Medulla oblongata (tissue), 1 donor: Measurements from ENCODE around the gene SIRPG.
"Not testable (repeated sequence)": the region's sequence is repeated elsewhere in the genome, so short reads cannot be mapped to it uniquely, and the experiment has no call there.

Experiments used
- DNase-seq: peaks from one replicate; pipeline ENCODE4 v3.0.0-alpha.2; 2015; ENCODE audit errors: extremely low spot score

SIRPG gene

DNA sequence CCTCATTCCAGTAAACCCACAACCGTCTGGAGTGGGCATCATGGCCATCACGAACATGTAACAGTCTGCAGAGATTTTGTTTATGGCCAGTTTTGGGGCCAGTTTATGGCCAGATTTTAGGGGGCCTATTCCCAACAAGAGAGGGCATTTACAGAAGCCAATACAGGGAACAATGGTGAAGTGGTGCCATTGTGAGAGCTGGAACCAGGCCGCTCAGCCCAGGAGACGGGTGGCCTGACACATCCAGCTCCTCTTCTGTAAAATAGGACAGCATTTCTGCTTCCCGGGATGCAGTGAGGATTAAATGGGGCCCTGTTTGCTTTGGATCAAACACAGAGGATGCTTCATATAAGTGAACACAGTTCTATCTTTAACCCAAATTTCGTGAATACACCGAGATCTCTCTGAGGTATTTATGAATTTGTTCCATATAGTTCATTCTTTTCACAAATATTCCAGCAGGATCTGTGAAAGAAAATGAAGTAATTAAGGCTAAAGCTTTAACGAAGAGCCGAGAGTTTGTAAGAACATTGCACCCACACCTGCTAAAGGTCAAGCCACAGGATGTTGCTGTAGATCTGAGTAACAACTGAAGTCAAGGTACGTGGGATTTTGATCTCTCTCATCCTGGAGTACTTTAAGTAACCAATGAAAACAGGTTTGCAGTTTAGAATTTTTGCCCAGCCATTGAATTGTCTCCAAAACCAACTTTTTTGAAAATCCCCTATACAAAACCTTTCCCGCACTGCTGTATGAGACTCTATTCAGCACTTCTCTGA is 14.5 kb upstream of the SIRPG start:
- peak; percentile 83 for DNase-seq

DNA sequence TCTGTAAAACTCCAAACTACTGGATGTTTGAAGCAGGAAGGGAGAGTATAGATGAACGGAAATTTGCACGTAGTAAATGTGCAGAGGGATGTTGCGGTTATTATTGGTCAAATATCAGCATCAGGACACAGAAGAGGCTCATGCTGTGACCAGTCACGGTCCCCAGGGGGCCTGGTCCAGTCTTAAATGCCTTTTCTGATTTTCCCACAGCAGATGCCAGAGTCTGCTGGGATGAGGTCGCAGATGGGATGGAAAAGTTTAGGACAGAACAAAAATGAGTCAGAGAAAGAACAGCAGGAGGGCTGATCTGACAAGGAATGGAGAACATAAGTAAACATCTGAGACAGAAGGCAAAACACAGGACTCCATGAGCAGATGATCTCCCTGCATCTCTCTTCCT is 11.7 kb upstream of the SIRPG start:
- DNase-seq = no peak

DNA sequence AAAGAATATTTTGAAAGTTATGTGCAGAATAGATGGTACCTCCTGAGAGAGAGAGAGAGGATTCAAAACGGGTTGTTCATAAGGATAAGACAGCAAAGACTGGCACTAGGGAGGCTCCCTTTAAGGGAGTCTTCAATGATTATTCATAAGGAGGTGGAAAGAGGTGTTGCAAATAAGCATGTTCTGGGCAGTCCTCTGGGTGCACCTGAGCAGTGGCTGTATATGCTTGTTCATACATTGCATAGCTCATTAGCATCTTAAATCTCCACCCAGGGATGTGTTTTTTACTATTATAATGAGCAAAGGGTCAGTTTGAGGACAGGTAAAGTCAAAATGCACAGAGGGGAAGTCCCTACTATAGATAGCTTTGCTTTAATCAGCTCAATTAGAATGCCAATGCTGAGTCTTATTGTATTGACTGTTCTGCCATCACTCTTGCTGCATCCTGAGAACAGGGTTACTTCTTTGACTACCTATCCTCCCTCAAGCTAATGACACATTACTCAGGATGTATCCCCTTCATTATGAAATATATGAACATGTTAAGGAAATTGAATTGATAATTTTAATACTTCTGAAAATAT is 10.0 kb upstream of the SIRPG start:
- DNase-seq = no peak

DNA sequence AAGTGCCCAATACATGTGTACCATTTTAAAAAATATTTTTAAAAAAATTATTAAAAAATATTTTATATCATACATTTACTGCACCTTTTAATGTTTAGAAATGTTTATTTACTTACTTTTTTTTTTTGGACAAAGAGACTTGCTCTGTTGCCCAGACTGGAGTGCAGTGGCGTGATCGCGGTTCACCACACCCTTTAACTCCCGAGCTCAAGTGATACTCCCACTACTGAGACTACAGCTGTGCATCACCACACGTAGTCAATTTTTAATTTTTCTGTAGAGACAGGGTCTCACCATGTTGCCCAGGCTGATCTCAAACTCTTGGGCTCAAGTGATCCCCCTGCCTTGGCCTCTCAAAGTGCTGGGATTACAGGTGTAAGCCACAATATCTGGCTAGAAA is 9.2 kb upstream of the SIRPG start:
- DNase-seq = no peak

DNA sequence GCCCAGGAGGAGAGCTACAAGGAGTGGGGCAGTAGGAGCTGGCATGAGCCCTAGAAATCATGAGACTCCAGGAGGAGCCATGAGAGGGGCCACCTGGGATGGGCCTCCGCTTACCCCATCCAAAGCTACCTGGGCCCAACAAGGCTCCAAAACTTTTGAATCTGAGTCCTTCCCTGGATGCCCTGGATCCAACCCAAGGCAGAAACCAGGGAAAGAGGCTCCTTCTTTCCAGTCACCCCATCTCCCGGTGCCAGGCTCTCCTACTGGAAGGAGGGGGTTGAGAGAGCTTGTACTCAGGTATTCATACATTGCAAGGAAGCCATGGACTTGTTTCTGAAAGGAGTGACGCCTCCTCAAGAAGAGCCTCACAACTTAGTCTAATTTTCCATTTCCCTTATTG is 7.8 kb upstream of the SIRPG start:
- DNase-seq = no peak

DNA sequence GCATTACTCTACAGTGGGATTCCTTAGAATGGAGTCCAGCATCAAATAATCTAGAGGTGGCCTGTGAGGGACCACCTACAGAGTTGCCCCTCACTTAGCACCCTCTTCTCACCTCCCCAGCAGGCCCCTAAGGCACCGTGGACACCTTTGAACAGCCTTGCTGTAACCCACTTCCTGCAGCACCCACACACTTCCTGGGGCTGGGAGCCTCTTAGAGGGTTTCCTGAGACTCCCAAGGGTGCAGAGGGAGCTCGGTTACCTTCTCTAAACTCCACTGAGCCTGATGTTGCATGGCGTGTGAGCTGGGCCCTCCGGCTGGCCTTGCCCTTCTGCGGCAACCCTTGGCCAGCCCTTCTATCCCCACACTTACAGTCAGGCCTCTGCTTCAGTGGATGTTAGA is 7.3 kb upstream of the SIRPG start:
- DNase-seq = no peak

DNA sequence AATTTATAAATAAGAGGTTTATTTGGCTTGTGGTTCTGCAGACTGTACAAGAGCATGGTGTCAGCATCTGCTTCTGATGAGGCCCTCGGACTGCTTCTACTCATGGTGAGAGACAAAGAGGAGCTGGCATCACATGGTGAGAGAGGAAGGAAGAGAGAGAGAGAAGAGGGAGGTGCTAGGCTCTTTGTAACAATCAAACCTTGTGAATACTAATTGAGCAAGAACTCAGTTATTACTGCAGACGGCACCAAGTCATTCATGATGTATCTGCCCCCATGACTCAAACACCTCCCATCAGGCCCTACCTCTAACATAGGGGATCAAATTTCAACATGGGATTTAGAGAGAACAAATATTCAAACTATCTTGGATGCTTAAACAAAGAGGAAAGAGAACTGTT is 6.3 kb upstream of the SIRPG start:
- no peak for DNase-seq

DNA sequence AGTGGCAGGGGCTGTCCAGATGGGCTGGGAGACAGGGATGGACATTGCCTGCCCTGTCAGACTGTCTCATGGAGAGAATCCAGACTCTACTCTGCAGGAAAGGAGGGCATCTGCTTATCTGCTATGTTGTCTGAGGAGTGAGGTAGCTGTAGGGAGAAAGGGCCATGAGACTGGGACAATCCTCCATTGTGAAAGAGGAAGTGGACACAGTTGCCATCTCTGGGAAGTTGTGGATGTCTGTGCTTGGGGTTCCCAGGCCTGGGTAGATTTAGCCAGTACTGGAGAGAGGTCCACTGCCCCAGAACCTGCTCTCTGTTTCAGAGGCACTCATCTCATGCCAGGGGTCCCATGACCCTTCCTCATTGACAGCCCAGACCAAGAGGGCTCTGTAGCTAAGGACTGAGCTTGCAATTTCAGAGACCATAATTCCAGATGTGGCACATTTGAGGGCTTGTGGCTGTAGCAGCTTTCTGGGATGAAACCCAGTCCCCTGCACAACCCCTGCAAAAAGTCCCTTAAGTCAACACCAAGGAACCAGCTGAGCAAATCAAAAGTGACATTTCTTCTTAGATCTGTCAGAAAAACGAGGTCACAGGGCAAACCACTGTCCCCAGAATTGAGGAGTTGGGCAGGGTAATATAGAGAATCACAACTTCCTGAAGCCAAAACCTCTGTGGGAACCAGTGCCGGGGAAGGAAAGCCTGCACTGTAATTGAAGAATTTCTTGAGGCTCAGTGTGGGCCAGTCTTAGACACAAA is 4.1 kb upstream of the SIRPG start:
- no peak for DNase-seq

DNA sequence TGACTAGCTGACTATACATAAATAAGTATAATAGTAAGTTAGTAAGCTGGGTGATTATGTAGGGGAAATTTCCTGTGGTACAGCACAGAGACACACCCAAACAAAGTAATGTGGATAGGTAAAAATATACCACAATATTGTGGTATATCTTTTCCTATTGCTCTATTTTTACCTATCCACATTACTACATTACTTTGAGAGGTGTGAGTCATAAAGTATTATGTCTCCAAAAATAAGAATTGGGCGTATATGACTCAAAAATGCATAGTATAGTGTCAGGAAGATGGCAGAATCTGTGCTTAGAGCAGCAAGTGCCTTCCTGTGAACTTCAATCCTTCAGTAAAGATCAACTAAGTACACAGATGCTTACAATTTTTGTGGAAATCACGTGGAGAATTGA is 2.7 kb upstream of the SIRPG start:
- no peak for DNase-seq

DNA sequence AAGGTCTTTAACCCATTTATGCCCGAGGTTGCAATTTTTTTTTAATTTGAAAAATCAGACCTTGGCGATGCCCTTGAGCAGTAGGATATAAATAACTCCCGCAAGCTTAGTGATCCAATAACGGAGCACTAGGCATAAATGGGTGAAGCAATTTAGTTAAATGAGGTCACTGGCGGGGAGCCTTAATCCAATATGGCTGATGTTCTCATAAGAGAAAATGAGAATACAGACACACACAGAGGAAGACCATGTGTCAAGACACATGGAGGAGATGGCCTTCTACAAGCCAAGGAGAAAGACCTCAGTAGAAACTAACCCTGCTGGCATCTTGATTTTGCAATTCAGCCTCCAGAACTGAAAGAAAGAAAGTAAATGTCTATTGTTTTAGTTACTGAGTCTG is 735 bp downstream of the SIRPG start:
- DNase-seq = no peak

DNA sequence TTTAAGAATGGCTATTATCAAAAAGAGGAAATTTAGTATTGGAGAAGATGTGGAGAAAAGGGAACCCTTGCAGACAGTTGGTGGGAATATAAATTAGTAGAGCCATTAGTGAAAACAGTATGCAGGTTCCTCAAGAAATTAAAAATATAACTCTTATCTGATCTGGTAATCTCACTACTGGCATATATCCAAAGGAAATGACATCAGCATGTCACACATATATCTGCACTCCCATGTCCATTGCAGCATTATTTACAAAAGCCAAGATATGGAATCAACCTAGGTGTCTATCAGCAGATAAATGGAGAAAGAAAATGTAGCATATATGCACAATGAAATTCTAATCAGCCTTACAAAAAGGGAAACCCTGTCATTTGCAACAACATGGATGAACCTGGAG is 2.6 kb downstream of the SIRPG start:
- DNase-seq = no peak

DNA sequence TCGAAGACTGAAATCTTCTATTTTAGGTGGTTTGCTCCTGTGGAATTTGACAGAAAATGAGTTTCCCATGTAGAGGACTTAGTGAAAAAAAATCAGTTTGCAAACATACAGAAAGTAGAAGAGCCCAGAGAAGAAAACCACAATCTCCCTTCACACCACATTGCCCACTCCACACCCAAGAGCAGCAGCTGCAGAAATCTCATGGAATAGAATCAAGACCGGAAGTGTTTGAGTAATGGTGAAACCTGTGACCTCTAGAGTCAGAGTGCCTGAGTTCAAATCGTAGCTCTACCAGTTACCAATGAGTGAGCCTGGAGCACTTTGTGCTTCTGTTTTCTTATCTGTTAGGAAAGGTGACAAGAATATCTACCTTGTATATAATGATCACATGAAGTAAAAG is 4.6 kb downstream of the SIRPG start:
- no peak for DNase-seq

DNA sequence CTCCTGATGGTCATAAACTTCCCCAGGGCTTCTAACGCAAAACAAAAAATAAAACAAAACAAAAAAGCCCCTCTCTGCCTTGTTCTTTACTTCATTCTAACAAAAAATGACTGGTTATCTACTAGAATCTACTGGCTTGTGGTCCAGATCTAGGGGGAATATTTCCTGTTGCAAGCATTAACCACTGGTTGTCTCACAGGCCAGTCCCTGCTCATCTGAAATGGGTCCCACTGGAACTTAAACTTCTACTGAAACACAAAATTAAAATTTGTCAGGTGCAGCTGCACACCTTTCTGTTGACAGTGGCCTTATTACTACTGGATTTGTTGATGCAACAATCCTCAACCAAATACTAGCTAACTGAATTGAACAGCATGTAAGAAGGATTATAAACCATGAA is 5.5 kb downstream of the SIRPG start:
- DNase-seq = no peak

DNA sequence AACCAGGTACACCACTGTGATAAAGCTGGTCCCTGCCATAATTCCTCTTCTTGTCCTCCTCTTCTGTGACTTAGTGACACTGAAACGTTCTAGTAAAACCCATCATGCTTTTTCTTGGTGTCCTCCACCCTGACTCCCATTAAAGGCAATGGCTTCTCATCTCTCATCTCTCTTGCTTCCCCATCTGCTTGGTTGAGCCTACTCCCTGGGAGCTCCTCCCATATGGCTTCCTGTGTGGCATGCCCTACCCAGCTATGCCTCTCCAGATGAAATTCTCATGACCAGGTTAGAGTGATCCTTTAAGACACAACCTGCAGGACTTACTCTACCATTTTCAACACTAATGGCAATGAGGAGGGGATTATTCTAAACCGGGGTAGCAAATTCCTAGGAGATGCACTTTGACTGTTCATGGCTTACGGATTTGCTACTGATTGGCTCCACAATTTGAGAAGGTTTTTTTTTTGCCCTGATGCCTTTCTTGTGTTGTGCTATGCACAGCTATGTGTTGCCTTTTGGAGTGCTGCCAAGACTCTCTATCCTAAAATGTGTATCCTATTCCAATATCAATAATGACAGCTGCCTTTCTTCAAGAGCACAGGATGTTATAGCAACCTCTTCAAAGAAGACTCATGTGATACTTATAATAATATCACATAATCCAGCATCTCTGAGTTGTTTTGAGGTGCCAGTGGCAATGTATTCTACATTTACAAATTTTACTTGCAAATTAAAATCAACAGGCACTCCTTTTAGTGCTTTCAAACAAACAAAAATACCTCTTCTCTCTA is 6.1 kb downstream of the SIRPG start:
- no peak for DNase-seq

DNA sequence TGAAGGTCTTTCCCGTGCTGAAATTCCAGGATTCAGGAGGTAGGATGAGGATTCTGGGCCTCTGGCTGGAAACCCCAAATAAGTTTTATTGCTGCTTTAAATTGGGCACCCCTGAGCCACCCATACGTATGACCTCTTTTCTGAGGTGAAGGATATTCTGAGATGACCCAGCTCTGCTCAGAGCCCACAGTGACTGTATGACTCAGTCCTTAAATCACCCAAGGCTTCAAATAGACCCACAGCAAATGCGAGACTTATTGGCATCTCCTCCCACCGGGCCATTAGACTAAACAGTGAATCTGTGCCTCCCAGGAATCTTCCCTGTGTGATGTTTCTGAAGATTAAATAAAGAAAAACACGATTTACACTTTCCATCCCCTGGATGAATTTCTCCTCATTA is 9.5 kb downstream of the SIRPG start:
- DNase-seq = no peak

DNA sequence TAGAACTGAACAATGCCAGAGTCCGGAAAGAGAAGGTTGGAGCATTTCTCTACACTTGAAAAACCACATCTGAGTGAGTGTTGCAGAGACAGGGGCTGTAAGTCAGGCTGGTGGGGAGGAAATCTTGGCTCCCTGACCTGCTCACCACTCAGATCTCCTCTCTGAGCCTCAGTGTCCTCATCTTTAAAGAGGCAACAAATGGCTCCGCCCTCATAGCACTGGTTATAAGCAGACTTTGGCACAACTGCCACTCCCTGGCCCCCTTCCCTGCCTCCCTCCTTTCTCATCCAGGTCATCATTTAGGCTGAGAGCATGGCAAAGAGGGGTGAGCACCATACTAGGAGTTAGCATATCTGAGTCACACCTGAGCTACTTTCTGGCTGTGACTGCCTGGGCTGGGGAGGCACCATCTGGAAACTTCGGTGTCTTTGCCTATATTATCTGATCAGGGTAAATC is 10.6 kb downstream of the SIRPG start:
- DNase-seq = no peak

DNA sequence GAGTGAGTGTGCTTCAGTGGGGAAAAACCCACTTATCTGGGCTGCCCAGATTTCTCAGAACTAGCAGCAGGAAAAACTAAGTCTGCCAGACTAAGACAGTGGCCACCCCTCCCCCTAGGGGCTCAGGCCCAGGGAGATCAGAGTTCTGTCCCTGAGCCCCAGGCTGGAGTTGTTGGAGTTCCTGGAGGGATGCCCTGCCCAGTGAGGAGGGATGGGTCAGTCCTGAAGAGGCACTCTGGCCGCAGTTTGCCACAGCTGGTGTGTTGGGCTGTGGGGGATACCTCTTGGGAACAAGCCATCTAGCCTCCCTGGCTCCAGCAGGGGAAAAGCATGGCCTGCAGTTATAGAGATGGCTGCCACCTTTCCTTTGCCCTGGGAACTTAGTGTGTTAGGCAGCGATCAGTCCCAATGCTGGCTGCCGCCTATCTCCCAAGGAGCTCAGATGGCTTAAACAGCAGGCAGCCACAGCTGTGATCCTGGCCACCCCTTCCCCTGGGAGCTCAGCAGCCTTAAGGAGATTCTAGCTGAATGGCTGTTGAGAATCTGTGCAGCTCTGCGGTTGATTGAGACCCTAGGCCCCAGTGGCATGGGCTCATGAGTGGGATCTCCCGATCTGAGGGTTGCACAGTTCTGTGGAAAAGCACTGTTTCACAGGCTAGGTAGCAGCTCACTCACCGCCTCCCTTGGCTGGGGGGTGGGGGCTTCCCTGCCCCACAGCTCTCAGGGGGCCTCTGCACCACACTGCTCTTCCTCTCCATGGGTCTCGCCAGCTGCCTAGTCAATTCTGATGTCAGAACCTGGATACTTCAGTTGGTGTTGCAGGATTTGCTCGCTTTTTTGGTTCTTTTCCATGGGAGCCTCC is 13.2 kb downstream of the SIRPG start:
- DNase-seq = no peak

DNA sequence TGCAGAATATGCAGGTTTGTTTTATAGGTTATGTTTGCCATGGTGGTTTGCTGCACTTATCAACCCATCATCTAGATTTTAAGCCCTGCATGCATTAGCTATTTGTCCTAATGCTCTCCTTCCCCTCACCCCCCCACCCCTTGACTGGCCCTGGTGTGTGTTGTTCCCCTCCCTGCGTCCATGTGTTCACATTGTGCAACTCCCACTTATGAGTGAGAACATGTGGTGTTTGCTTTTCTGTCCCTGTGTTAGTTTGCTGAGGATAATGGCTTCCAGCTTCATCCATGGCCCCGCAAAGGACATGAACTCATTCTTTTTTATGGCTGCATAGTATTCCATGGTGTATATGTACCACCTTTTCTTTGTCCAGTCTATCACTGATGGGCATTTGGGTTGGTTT is 18.9 kb downstream of the SIRPG start:
- not testable (repeated sequence) for DNase-seq

DNA sequence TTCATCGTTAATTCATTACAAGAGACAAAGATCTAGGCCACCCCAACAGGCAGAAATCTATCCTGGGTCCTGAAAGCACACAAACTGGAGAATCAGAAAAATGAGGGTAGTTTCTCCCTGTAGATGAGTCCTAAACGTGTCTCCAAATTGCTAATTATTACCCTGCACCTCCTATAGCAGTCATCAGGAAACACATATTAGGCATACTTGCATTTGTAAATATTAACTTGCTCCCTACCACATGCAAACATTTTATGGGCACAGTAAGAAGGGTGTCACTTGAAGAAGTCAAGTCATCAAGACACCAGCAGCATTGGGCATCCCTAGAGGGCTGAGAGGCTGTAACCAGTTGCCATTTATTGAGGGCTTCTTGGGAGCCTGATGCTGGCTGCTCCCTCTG is 19.8 kb downstream of the SIRPG start:
- no peak for DNase-seq

DNA sequence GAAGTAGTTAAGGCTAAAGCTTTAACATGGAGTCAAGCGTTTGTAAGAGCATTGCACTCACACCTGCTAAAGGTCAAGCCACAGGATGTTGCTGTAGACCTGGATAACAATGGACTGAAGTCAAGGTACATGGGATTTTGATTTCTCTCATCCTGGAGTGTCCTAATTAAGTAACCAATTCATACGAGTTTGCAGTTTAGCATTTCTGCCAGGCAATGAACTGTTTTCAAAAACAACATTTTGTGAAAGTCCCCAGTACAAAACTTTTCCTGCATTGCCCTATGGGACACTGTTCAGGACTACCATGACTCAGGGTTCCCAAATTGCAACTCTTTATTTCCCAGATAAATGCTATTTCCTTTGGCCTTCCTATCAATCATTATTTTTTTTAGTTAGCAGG is 20.4 kb downstream of the SIRPG start:
- no peak for DNase-seq

DNA sequence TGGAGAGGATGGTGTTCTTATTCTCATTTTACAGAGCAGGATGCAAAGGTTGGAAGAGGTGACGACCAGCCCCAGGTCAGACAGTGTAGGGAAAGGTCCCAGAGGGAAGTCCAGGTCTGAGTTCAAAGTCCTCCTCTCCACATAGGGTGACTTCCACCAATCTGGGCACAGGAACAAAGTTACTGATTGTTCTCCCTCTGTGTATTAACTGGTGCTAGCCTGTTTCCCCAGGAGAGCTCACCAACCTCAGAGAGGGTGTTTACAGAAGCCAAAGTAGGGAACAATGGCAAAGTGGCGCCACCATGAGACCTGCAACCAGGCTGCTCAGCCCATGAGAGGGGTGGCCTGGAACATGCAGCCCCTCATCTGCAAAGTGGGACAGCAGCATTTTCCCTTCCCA is 21.0 kb downstream of the SIRPG start:
- DNase-seq = no peak
